G401 (cell line): ENCODE results near the gene GLRX. TPM values are rescaled to one million over a fixed set of nuclear protein-coding genes. Genes with fewer than 3 reads are reported as not detected.
A peak's percentile ranks its signal among the peaks of the same experiment; 100 is the strongest.
"Not testable (repeated sequence)": the region's sequence is repeated elsewhere in the genome, so short reads cannot be mapped to it uniquely, and the experiment has no call there.

ENCODE experiments used
- DNase-seq: peaks from one replicate; pipeline ENCODE4 v3.0.0-alpha.2; 2015; ENCODE audit warnings: low spot score
- in situ Hi-C: cut with HindIII; loops from 2 replicates; pipeline ENCODE4 v1.10.0; 2016; ENCODE audit warnings: low sequenced_read_pairs, mixed read lengths
- total RNA-seq: library from RNA; depleted of rRNA; stranded (reverse); fragments of >200 nt; shearing (Covaris generic); gene quantifications from 2 replicates; pipeline ENCODE4 v1.2.3, GENCODE V29; 2014

GLRX gene
- total RNA-seq, 1 experiment from 2014 or later, result not detected

GRCh38 chr5:95812074-95812471 lies 10.5 kb downstream of the GLRX start:
- DNase-seq, result peak; percentile 19
- in situ Hi-C loops, result no loop called here

GRCh38 chr5:95811461-95812073 lies 11.0 kb downstream of the GLRX start:
- DNase-seq, in situ Hi-C loops: not testable (repeated sequence)

GRCh38 chr5:95811126-95811423 lies 11.5 kb downstream of the GLRX start:
- DNase-seq, result not testable (repeated sequence)

GRCh38 chr5:95810305-95811125 lies 12.0 kb downstream of the GLRX start:
- DNase-seq, result no peak
- in situ Hi-C loops, result no loop called here

More at GRCh38 chr5:95811126-95811423, 11.5 kb downstream of the GLRX start:
- in situ Hi-C loops, result not testable (repeated sequence)

- DNase-seq, result peak; percentile 87
- in situ Hi-C loops, result no loop called here
Measured at GRCh38 chr5:95809414-95809960, 13.0 kb downstream of the GLRX start.

GRCh38 chr5:95808686-95809413 lies 13.7 kb downstream of the GLRX start:
- DNase-seq, result peak; percentile 50
- in situ Hi-C loops, result no loop called here

GRCh38 chr5:95808013-95808685 lies 14.4 kb downstream of the GLRX start:
- DNase-seq, result no peak
- in situ Hi-C loops, result no loop called here

- DNase-seq, result no peak
- in situ Hi-C loops, result no loop called here
Measured at GRCh38 chr5:95806687-95807086, 15.8 kb downstream of the GLRX start.

GRCh38 chr5:95804736-95805539 lies 17.6 kb downstream of the GLRX start:
- in situ Hi-C loops, result no loop called here
- DNase-seq, result no peak

GRCh38 chr5:95803271-95804148 lies 19.0 kb downstream of the GLRX start:
- in situ Hi-C loops, result no loop called here
- no peak for DNase-seq

- DNase-seq, result no peak
- in situ Hi-C loops, result no loop called here
Measured at GRCh38 chr5:95801961-95802360, 20.6 kb downstream of the GLRX start.

GRCh38 chr5:95801532-95801931 lies 21.0 kb downstream of the GLRX start:
- in situ Hi-C loops, result no loop called here
- no peak for DNase-seq

- no peak for DNase-seq
- in situ Hi-C loops, result no loop called here
Measured at GRCh38 chr5:95800553-95800952, 22.0 kb downstream of the GLRX start.

GRCh38 chr5:95799191-95799835 lies 23.2 kb downstream of the GLRX start:
- in situ Hi-C loops, result no loop called here
- no peak for DNase-seq

- no peak for DNase-seq
- in situ Hi-C loops, result no loop called here
Measured at GRCh38 chr5:95798545-95798944, 24.0 kb downstream of the GLRX start.

- DNase-seq, result no peak
- in situ Hi-C loops, result no loop called here
Measured at GRCh38 chr5:95798048-95798447, 24.5 kb downstream of the GLRX start.

- DNase-seq, result no peak
- in situ Hi-C loops, result no loop called here
Measured at GRCh38 chr5:95797301-95797700, 25.2 kb downstream of the GLRX start.
